Lung (tissue), 12 donors: ENCODE results near the gene TMEM79. TPM values are rescaled to one million over a fixed set of nuclear protein-coding genes. Genes with fewer than 3 reads are reported as not detected.
A peak's percentile ranks its signal among the peaks of the same experiment; 100 is the strongest.
"Not testable (repeated sequence)": the region's sequence is repeated elsewhere in the genome, so short reads cannot be mapped to it uniquely, and the experiment has no call there.

Source experiments
- ATAC-seq: fragments of 200-7000 bp; cut with Tn5 transposase; one replicate; pipeline ENCODE4 v1.9.1; 2020; ENCODE audit warnings: moderate number of reproducible peaks; ENCODE audit not compliant: insufficient read depth, low FRiP score
- DNase-seq, 3 donors: peaks; one replicate each; pipeline ENCODE4 v3.0.0-alpha.2; 2013 to 2017
- H3K27ac ChIP-seq, 2 donors: one replicate each; pipeline ENCODE4 v1.5.1; 2013; ENCODE audit warnings: mild to moderate bottlenecking in 2 of 2, moderate library complexity in 2 of 2, control low read depth in 1 of 2, inconsistent platforms in 1 of 2, low read depth in 1 of 2, low read length in 1 of 2
- H3K27me3 ChIP-seq, 3 donors: one replicate each; pipeline ENCODE4 v1.5.1; 2013; ENCODE audit warnings: low read length in 2 of 3; ENCODE audit not compliant: control insufficient read depth in 3 of 3, insufficient read depth in 3 of 3
- H3K36me3 ChIP-seq, 4 donors: one replicate each; pipeline ENCODE4 v1.5.1; 2013; ENCODE audit warnings: low read length in 4 of 4, mild to moderate bottlenecking in 1 of 4, moderate library complexity in 1 of 4; ENCODE audit not compliant: control insufficient read depth in 4 of 4, insufficient read depth in 4 of 4
- H3K4me1 ChIP-seq, 5 donors: one replicate each; pipeline ENCODE4 v1.5.1; 2013; ENCODE audit warnings: low read length in 5 of 5, mild to moderate bottlenecking in 2 of 5, moderate library complexity in 1 of 5; ENCODE audit not compliant: control insufficient read depth in 5 of 5, insufficient read depth in 5 of 5
- H3K4me3 ChIP-seq: one replicate; pipeline ENCODE4 v1.5.1; 2013; ENCODE audit warnings: mild to moderate bottlenecking, control low read depth, moderate library complexity
- H3K9ac ChIP-seq, 2 donors: one replicate each; pipeline ENCODE4 v1.5.1; 2013; ENCODE audit warnings: low read length in 2 of 2, control low read depth in 1 of 2; ENCODE audit not compliant: insufficient read depth in 1 of 2
- H3K9me3 ChIP-seq, 4 donors: one replicate each; pipeline ENCODE4 v1.5.1; 2013; ENCODE audit warnings: low read length in 3 of 4, mild to moderate bottlenecking in 1 of 4, moderate library complexity in 1 of 4; ENCODE audit not compliant: control insufficient read depth in 4 of 4, insufficient read depth in 3 of 4
- WGBS, 2 donors: extraction: QIAGEN DNeasy Blood & Tissue Kit; methylation state at CpG; one replicate each; pipeline ENCODE4 v1.1.7; 2013; 5-methylcytosine and 5-hydroxymethylcytosine counted together
- polyA plus RNA-seq, 2 donors: library from polyadenylated mRNA; stranded (reverse); fragments of 200-250 nt; gene quantifications; one replicate each; pipeline ENCODE4 v1.2.1, GENCODE V29; 2013
- total RNA-seq, 2 donors: library from RNA; depleted of rRNA in 1 of 2; stranded (reverse); fragments of >200 nt in 1 of 2; gene quantifications; one replicate each; pipeline ENCODE4 v1.2.1, GENCODE V29; 2014 to 2021
- TF ChIP-seq, protein P1 (sequence below): IDR thresholded peaks from 2 replicates; pipeline ENCODE4 v1.5.1; 2012; ENCODE audit warnings: mild to moderate bottlenecking; ENCODE audit errors: control extremely low read depth, extremely low read depth
- donor health status: control.
- donor health status: control.
- donor health status: Bipolar disorder and iron deficiency.
- donor health status: healthy.
- donor health status: DM: yes; HTN: yes; CAD: no.

TMEM79 gene
- total and polyA plus RNA-seq, 4 donors, result 2.5 to 4.7 (median 4.6) TPM

DNA sequence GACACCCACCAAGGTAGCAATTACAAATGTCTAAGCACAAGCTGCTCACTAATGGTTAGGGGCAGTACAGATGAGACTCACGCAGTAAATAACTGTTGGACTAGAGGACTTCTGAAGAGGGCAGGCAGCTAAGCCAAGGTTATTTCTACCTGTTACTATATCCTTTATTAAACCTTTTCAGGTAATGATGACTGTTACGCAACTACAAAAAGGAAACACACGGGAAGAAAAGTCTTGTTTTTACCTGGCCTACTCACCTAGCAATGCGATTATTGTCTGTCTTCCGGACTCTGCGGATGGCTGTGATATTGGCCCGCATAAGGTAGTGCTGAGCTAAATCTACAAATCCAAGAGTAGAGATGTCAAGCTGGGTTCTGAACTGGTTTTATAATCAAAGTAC, 32.8 kb downstream of the TMEM79 start:
- H3K36me3 ChIP-seq, result peaks cover 54 to 76% (median 66%) of the 10 kb centered on the region in 4 donors
- WGBS, 2 donors, result 91 to 95% methylated on average over 7 of the region's 7 CpGs
- H3K4me3 ChIP-seq, result no peak overlapping the region
- DNase-seq (no peak), ATAC-seq (no peak)
- no peak overlapping the region for H3K27ac ChIP-seq
- TF ChIP-seq, protein P1, sequence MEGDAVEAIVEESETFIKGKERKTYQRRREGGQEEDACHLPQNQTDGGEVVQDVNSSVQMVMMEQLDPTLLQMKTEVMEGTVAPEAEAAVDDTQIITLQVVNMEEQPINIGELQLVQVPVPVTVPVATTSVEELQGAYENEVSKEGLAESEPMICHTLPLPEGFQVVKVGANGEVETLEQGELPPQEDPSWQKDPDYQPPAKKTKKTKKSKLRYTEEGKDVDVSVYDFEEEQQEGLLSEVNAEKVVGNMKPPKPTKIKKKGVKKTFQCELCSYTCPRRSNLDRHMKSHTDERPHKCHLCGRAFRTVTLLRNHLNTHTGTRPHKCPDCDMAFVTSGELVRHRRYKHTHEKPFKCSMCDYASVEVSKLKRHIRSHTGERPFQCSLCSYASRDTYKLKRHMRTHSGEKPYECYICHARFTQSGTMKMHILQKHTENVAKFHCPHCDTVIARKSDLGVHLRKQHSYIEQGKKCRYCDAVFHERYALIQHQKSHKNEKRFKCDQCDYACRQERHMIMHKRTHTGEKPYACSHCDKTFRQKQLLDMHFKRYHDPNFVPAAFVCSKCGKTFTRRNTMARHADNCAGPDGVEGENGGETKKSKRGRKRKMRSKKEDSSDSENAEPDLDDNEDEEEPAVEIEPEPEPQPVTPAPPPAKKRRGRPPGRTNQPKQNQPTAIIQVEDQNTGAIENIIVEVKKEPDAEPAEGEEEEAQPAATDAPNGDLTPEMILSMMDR, result no peak
- no peak overlapping the region for H3K9ac ChIP-seq
- H3K4me1 ChIP-seq, result no peaks in the 10 kb centered on the region
- H3K27me3 ChIP-seq, result no peaks in the 10 kb centered on the region
- no peaks in the 10 kb centered on the region for H3K9me3 ChIP-seq

DNA sequence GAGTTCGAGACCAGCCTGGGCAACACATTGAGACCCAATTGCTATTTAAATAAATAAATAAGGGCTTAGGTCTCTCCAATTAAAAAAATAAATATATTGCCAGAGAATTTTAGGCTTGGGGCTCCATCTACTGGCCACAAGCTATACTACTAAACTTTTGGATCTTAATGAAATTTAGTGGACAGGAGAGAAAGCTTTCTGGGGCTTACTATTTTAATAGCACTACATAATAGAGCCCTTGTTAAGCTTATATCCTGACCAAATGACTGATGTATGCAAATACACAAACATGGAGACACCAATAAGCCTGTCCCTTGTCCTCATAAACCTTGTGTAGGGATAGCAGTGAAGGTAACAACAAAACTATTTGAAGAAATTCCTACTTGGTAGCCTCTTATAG, 35.5 kb downstream of the TMEM79 start:
- Histone ChIP-seq H3K36me3 (peaks cover 55 to 76% (median 57%) of the 10 kb centered on the region in 4 donors), H3K9me3 (no peaks in the 10 kb centered on the region), H3K4me3 (no peak overlapping the region), H3K27me3 (no peaks in the 10 kb centered on the region), H3K9ac (no peak overlapping the region), H3K27ac (no peak overlapping the region), H3K4me1 (no peaks in the 10 kb centered on the region)
- DNase-seq (peak in 2 of 3 donors; percentile 41 to 47), ATAC-seq (no peak)
- TF ChIP-seq, protein P1, result no peak
- WGBS, 2 donors, result 83 to 97% methylated on average over 1 of the region's 1 CpG

DNA sequence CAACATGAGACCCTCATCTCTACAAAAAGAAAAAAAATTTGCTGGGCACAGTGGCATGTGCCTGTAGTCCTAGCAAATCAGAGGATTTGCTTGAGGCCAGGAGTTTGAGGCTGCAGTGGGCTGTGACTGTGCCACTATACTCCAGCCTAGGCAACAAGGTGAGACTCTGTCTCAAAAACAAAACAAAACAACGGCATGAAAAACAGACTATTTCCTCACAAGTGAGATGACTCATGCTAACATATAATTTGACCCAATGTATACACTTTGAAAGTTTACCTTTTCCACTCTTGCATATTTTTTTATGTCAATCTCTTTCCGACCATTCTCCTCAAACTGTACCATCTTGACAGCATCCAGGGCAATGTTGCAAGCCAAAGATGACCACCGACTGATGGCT, 36.4 kb downstream of the TMEM79 start:
- ATAC-seq (no peak), DNase-seq (no peak)
- WGBS, 2 donors, result 88 to 92% methylated on average over 3 of the region's 3 CpGs
- peaks cover 54 to 76% (median 57%) of the 10 kb centered on the region in 4 donors for H3K36me3 ChIP-seq
- H3K4me3 ChIP-seq, result no peak overlapping the region
- no peaks in the 10 kb centered on the region for H3K4me1 ChIP-seq
- H3K27me3 ChIP-seq, result no peaks in the 10 kb centered on the region
- no peak overlapping the region for H3K9ac ChIP-seq
- H3K9me3 ChIP-seq, result no peaks in the 10 kb centered on the region
- TF ChIP-seq, protein P1, result no peak
- H3K27ac ChIP-seq, result no peak overlapping the region

DNA sequence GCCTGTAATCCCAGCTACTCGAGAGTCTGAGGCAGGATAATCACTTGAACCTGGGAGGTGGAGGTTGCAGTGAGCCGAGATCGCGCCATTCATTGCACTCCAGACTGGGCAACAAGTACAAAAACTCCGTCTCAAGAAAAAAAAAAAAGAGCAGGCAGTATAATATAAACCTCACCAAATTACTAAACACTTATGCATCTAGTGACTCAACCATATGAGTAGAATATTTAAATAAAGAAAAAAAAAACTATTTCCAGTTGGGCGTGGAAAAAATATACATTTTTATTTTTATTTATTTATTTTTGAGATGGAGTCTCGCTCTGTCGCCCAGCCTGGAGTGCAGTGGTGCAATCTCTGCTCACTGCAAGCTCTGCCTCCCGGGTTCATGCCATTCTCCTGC, 39.1 kb downstream of the TMEM79 start:
- not testable (repeated sequence) for H3K27ac ChIP-seq, H3K9ac ChIP-seq, H3K27me3 ChIP-seq, DNase-seq, H3K9me3 ChIP-seq, H3K4me3 ChIP-seq, H3K4me1 ChIP-seq, ATAC-seq
- WGBS, 2 donors, result 96 to 97% methylated on average over 9 of the region's 9 CpGs
- H3K36me3 ChIP-seq, result peaks cover 34 to 51% (median 38%) of the 10 kb centered on the region in 4 donors
